IMR-90 (cell line): Measurements from ENCODE around the gene EIF3L. TPM values are rescaled to one million over a fixed set of nuclear protein-coding genes. Genes with fewer than 3 reads are reported as not detected.

ENCODE experiments used
- ATAC-seq: fragments of 200-7000 bp; cut with Tn5 transposase; 2 replicates; pipeline ENCODE4 v1.9.1; 2020; ENCODE audit warnings: low read depth, mild to moderate bottlenecking, moderate library complexity
- BruUV-seq: library from RNA; stranded (reverse); fragments of 400-500 nt; replicated peaks from 2 replicates; lab custom pipeline; 2021; lab: Mats Ljungman, UMichigan
- CTCF ChIA-PET: fragments of 300-600 bp; formaldehyde crosslinking; extraction: SDS; loops from one replicate; lab custom pipeline; 2021; ENCODE audit warnings: antibody characterized with exemption; lab: Yijun Ruan, JAX
- POLR2A ChIA-PET: fragments of 300-600 bp; sonication (Branson Sonifier 250); formaldehyde crosslinking; loops from one replicate; lab custom pipeline; 2022; ENCODE audit warnings: antibody characterized with exemption; ENCODE audit not compliant: unreplicated experiment; lab: Charles Lee
- DNase-seq: peaks from one replicate; pipeline ENCODE4 v3.0.0; 2013
- H2AFZ ChIP-seq: replicated peaks from 2 replicates; pipeline ENCODE3; 2013; ENCODE audit warnings: low read length, mild to moderate bottlenecking; ENCODE audit not compliant: poor library complexity
- H2AK5ac ChIP-seq: 2 replicates; pipeline ENCODE4 v1.6.1; 2013; ENCODE audit warnings: low read depth, low read length, inconsistent platforms
- H2AK9ac ChIP-seq: replicated peaks from 2 replicates; pipeline ENCODE3; 2013; ENCODE audit warnings: mild to moderate bottlenecking, low read depth, low read length, moderate library complexity; ENCODE audit not compliant: poor library complexity
- H2BK120ac ChIP-seq: 2 replicates; pipeline ENCODE4 v1.6.1; 2013; ENCODE audit warnings: low read depth, low read length, inconsistent platforms
- H2BK15ac ChIP-seq: 3 replicates; pipeline ENCODE4 v1.6.1; 2013; ENCODE audit warnings: low read depth, low read length, inconsistent platforms
- H2BK20ac ChIP-seq: 2 replicates; pipeline ENCODE4 v1.6.1; 2013; ENCODE audit warnings: low read depth, mild to moderate bottlenecking, inconsistent platforms, low read length, moderate library complexity
- H2BK5ac ChIP-seq: 2 replicates; pipeline ENCODE4 v1.6.1; 2013; ENCODE audit warnings: mild to moderate bottlenecking, low read depth, low read length, inconsistent platforms; ENCODE audit not compliant: poor library complexity, severe bottlenecking
- H3K14ac ChIP-seq: replicated peaks from 2 replicates; pipeline ENCODE4 v1.6.1; 2013; ENCODE audit warnings: low read depth, low read length, inconsistent platforms
- H3K18ac ChIP-seq: 2 replicates; pipeline ENCODE4 v1.6.1; 2013; ENCODE audit warnings: low read depth, low read length, control low read depth
- H3K23ac ChIP-seq: 2 replicates; pipeline ENCODE4 v1.6.1; 2013; ENCODE audit warnings: low read depth, low read length, inconsistent platforms
- H3K27ac ChIP-seq: 2 replicates; pipeline ENCODE4 v1.5.1; 2013; ENCODE audit warnings: mild to moderate bottlenecking, control low read depth, low read length; ENCODE audit not compliant: insufficient read depth
- H3K27me3 ChIP-seq: 2 replicates; pipeline ENCODE4 v1.6.1; 2013; ENCODE audit warnings: low read length; ENCODE audit not compliant: control insufficient read depth, insufficient read depth
- H3K36me3 ChIP-seq: 2 replicates; pipeline ENCODE4 v1.6.1; 2013; ENCODE audit warnings: low read length, mixed read lengths; ENCODE audit not compliant: control insufficient read depth, insufficient read depth
- H3K4ac ChIP-seq: 2 replicates; pipeline ENCODE4 v1.6.1; 2013; ENCODE audit warnings: low read depth, low read length, inconsistent platforms
- H3K4me1 ChIP-seq: 2 replicates; pipeline ENCODE4 v1.6.1; 2013; ENCODE audit warnings: low read length, mixed read lengths; ENCODE audit not compliant: control insufficient read depth, insufficient read depth
- H3K4me2 ChIP-seq: 2 replicates; pipeline ENCODE4 v1.6.1; 2013; ENCODE audit warnings: low read depth, mild to moderate bottlenecking, control low read depth, low read length, moderate library complexity
- H3K4me3 ChIP-seq: 2 replicates; pipeline ENCODE4 v1.5.1; 2013; ENCODE audit warnings: low read depth, mild to moderate bottlenecking, control low read depth, low read length, moderate library complexity; ENCODE audit not compliant: insufficient read depth
- H3K56ac ChIP-seq: 2 replicates; pipeline ENCODE4 v1.6.1; 2013; ENCODE audit warnings: low read length, inconsistent platforms; ENCODE audit not compliant: insufficient read depth; ENCODE audit errors: extremely low read depth
- H3K79me1 ChIP-seq, 2 experiments: 2 replicates each; pipeline ENCODE4 v1.6.1; 2013; ENCODE audit warnings: low read length in 2 of 2, inconsistent platforms in 1 of 2, low read depth in 1 of 2
- H3K9ac ChIP-seq: 2 replicates; pipeline ENCODE4 v1.6.1; 2013; ENCODE audit warnings: low read depth, low read length, control low read depth
- H3K9me1 ChIP-seq: 2 replicates; pipeline ENCODE4 v1.6.1; 2013; ENCODE audit warnings: low read length, inconsistent platforms; ENCODE audit not compliant: insufficient read depth
- H3K9me3 ChIP-seq: 2 replicates; pipeline ENCODE4 v1.6.1; 2013; ENCODE audit warnings: low read length; ENCODE audit not compliant: control insufficient read depth, insufficient read depth
- H4K20me1 ChIP-seq: 2 replicates; pipeline ENCODE4 v1.6.1; 2013; ENCODE audit warnings: low read length, inconsistent platforms; ENCODE audit not compliant: insufficient read depth
- H4K5ac ChIP-seq: 2 replicates; pipeline ENCODE4 v1.6.1; 2013; ENCODE audit warnings: mild to moderate bottlenecking, low read depth, low read length, control low read depth
- H4K8ac ChIP-seq, 2 experiments: 2 replicates each; pipeline ENCODE4 v1.6.1; 2013; ENCODE audit warnings: low read depth in 2 of 2, low read length in 2 of 2, control low read depth in 1 of 2, inconsistent platforms in 1 of 2
- H4K91ac ChIP-seq: 2 replicates; pipeline ENCODE4 v1.6.1; 2013; ENCODE audit warnings: low read depth, low read length, inconsistent platforms; ENCODE audit not compliant: insufficient read depth
- BHLHE40 ChIP-seq: fragments of 150-350 bp; IDR thresholded peaks from 2 replicates; pipeline ENCODE4 v1.6.1; 2016; ENCODE audit warnings: mild to moderate bottlenecking, low read depth, low read length
- CTCF ChIP-seq: conservative IDR thresholded peaks from 2 replicates; pipeline ENCODE4 v1.5.1; 2012; ENCODE audit warnings: mild to moderate bottlenecking, low read depth, low read length, improper control_type of control experiment
- MAZ ChIP-seq: IDR thresholded peaks from 2 replicates; pipeline ENCODE4 v1.6.1; 2012; ENCODE audit warnings: low read depth, mild to moderate bottlenecking, low read length, improper control_type of control experiment, moderate library complexity, borderline replicate concordance
- NFE2L2 ChIP-seq: fragments of 150-350 bp; IDR thresholded peaks from 2 replicates; pipeline ENCODE4 v1.6.1; 2016; ENCODE audit warnings: low read depth, mild to moderate bottlenecking, low read length
- POLR2A ChIP-seq: IDR thresholded peaks from 2 replicates; pipeline ENCODE4 v1.6.1; 2012; ENCODE audit warnings: mild to moderate bottlenecking, low read depth, low read length
- SMC3 ChIP-seq: fragments of 150-350 bp; IDR thresholded peaks from 2 replicates; pipeline ENCODE4 v1.6.1; 2016; ENCODE audit warnings: low read depth, mild to moderate bottlenecking, antibody characterized with exemption, low read length, moderate library complexity
- USF2 ChIP-seq: fragments of 150-350 bp; IDR thresholded peaks from 2 replicates; pipeline ENCODE4 v1.6.1; 2017; ENCODE audit warnings: mild to moderate bottlenecking, antibody characterized with exemption, low read length, low read depth
- WGBS, 2 experiments: methylation state at CpG; one replicate each; pipeline versions ENCODE4 v1.1.5 to v1.1.7; 2013; ENCODE audit warnings: missing lambda C conversion rate in 2 of 2; ENCODE audit not compliant: insufficient read length in 1 of 2; ENCODE audit errors: extremely low coverage in 2 of 2; 5-methylcytosine and 5-hydroxymethylcytosine counted together
- dilution Hi-C: fragments of 300-500 bp; cut with HindIII; formaldehyde crosslinking; loops from one replicate; pipeline ENCODE4 v1.14.3; 2018; ENCODE audit warnings: low sequenced_read_pairs; ENCODE audit not compliant: unreplicated experiment
- in situ Hi-C: fragments of 300-500 bp; cut with MboI; formaldehyde crosslinking; loops from 3 replicates; pipeline ENCODE4 v1.14.3; 2019; ENCODE audit warnings: low sequenced_read_pairs, inconsistent platforms, mixed read lengths
- intact Hi-C: fragments of 100-400 bp; cut with micrococcal nuclease; formaldehyde crosslinking; loops from 2 replicates; pipeline ENCODE4 v1.10.0; 2022
- polyA plus RNA-seq, 3 experiments: library from polyadenylated mRNA; depleted of rRNA; stranded (reverse); fragments of >200 nt; gene quantifications; 2 replicates each; pipeline ENCODE4 v1.2.3, GENCODE V29; 2012; ENCODE audit warnings: low replicate concordance in 1 of 3
- total RNA-seq: library from RNA; depleted of rRNA; stranded (reverse); fragments of >200 nt; gene quantifications from 2 replicates; pipeline ENCODE4 v1.2.3, GENCODE V29; 2012

The EIF3L gene
- total and polyA plus RNA-seq, 2 of the 4 experiments (the other 2 are of a cell fraction), result 391 to 593 TPM

GRCh38 chr22:37804881-37805809 lies 44.1 kb upstream of the EIF3L start:
- WGBS, 2 experiments, result 7% methylated on average over 50 of the region's 87 CpGs; no CpG with 5 or more reads in 1 of the 2 experiments
- Histone ChIP-seq H3K9me1 (peaks cover 5% of the 10 kb centered on the region; the same call in 1 of the 2 replicates), H2AFZ (peak overlapping the region; percentile 88), H3K4me3 (peak overlapping the region; percentile 52), H3K23ac (peak overlapping the region; percentile 86), H4K8ac (peak overlapping the region; percentile 77 to 94), H3K18ac (peak overlapping the region; percentile 39), H3K56ac (peak overlapping the region; percentile 54; the same call in 1 of the 2 replicates), H4K20me1 (peaks cover 8% of the 10 kb centered on the region; the same call in 1 of the 2 replicates), H3K4me2 (peak overlapping the region; percentile 91), H3K36me3 (no peaks in the 10 kb centered on the region), H3K9me3 (no peaks in the 10 kb centered on the region), H2BK20ac (no peak overlapping the region), H3K14ac (peak overlapping the region; percentile 57), H2BK5ac (peak overlapping the region; percentile 66), H3K9ac (peak overlapping the region; percentile 71), H2BK120ac (peak overlapping the region; percentile 52; the same call in 1 of the 2 replicates), H2AK9ac (peak overlapping the region; percentile 96), H2AK5ac (peak overlapping the region; percentile 76), H3K4ac (peak overlapping the region; percentile 81), H2BK15ac (peak overlapping the region; percentile 6; the same call in 1 of the 3 replicates), H3K79me1 (peaks cover 11 to 44% of the 10 kb centered on the region in 2 experiments; a peak in 3 of 4 replicates), H4K5ac (peak overlapping the region; percentile 77), H3K27ac (peak overlapping the region; percentile 68), H3K4me1 (peaks cover 12% of the 10 kb centered on the region), H4K91ac (peak overlapping the region; percentile 79), H3K27me3 (no peaks in the 10 kb centered on the region)
- in situ Hi-C loops, result no loop called here
- DNase-seq (peak; percentile 70), ATAC-seq (peak; percentile 44)
- CTCF ChIA-PET, result no interaction called here
- TSS peak; percentile 82 for BruUV-seq
- dilution Hi-C loops, result no loop called here
- TF ChIP-seq BHLHE40 (no peak), POLR2A (peak; percentile 90), SMC3 (no peak), USF2 (no peak), NFE2L2 (no peak), MAZ (peak; percentile 51; the same call in 1 of the 2 replicates), CTCF (no peak)
- intact Hi-C loops, result loop anchor here (5.0 kb wide), 1 partner anchor 37 kb away; the partner anchor contains the start of gene ANKRD54
- POLR2A ChIA-PET, result interaction anchor here (0.6 to 1.1 kb wide), 2 partner anchors 124 to 479 kb away, joined by 4 to 5 read pairs; no protein-coding TSS in a partner anchor
